GM18511 (cell line): ENCODE results near the gene IRF6.
A peak's percentile ranks its signal among the peaks of the same experiment; 100 is the strongest.

ENCODE experiments used
- ATAC-seq: cut with Tn5 transposase; IDR thresholded peaks from one replicate; pipeline ENCODE4 v1.9.1; 2021; ENCODE audit warnings: mild to moderate bottlenecking, moderate library complexity; ENCODE audit not compliant: unreplicated experiment

Gene IRF6

DNA sequence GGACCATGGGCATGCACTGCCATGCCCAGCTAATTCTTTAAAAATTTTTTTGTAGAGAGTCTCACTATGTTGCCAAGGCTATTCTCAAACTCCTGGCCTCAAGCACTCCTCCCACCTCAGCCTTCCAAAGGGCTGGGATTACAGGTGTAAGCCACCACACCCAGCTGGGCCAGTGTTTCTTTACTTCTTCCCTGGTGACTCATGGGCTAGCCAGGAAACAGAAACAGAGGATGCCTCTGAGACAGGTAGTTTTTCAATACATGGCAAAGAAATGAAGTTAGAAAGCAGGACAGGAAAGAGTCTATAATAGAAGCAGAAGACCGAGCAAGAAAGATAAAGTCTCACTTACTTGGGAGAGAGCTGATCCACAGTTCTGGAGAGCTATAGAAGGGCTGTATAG, 14.0 kb downstream of the IRF6 start:
- ATAC-seq = no peak

- no peak for ATAC-seq
These were observed 15.4 kb downstream of the IRF6 start for GRCh38 chr1:209790286-209791193.

- no peak for ATAC-seq
These were observed 16.7 kb downstream of the IRF6 start for GRCh38 chr1:209789245-209789644.

- ATAC-seq = no peak
These were observed 18.4 kb downstream of the IRF6 start for GRCh38 chr1:209787551-209787950.

- no peak for ATAC-seq
These were observed 19.8 kb downstream of the IRF6 start for GRCh38 chr1:209786146-209786545.

DNA sequence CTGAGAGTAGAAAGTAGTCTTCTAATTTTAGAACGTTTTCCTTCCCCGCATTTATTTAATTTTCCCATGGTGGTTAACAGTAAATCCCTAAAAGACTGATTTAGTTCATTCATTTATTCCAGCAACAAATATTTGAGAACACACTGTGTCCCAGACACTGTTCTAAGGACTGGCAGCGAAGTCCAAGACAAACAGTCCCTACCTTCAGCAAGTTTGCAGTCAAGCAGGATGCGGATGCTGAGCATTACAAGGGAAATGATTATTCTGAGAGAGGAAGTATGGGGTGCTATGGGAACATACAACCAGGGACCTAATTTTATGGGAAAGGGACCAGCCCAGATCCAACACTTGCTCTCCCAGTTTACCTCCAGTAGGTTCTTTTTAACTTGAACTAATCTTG, 20.4 kb downstream of the IRF6 start:
- ATAC-seq = no peak

DNA sequence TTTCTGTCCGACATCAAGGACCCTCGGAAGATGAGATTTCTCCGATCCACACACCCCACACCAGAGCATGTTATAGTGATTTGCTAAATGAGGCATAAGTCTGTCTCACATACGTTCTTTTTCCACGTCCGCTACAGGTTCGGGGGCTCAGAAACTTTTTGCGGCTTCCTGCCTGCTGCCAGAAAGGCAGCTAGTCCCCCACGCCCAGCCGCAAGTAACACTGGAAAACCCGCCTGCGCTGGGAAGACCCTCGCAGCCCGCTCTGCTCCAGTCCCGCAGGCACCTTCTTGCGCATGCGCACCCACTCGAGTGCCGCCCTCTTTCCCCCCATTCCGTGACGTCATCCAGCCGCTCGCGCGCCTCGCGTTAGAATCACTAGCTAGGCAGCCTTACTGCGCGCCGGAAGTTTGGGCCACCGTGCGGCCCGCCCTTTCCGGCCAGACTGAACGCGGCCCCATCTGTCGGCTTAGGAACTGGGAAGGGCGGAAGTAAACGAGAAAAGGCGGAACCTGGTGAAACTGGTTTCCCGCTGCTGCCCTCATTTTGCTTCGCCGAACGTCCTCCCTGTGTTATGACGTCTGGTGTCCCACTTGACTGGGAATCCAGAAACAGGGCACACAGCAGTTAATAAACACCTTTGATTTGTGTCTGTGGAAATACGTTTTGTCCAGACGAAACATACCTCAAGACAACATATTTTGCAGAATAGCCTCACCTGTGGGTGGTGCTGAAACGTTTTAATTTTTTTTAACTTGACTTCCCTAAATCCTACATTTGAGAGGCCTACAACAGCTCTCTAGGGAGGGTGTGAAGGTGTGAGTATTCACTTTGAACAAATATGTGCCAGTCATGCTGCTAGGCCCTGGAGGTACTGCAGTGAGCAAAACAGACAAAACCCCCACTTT, 21.4 kb downstream of the IRF6 start, which contains the start of gene C1orf74:
C1orf74 (minus strand) TSS at position 295 of the 905 bp plus-strand sequence. CDS start 925 bp downstream, outside the sequence.
- peak; percentile 99 for ATAC-seq

- ATAC-seq = no peak
These were observed 22.6 kb downstream of the IRF6 start for GRCh38 chr1:209783386-209783785.

- ATAC-seq = no peak
These were observed 25.7 kb downstream of the IRF6 start for GRCh38 chr1:209780268-209780667.

DNA sequence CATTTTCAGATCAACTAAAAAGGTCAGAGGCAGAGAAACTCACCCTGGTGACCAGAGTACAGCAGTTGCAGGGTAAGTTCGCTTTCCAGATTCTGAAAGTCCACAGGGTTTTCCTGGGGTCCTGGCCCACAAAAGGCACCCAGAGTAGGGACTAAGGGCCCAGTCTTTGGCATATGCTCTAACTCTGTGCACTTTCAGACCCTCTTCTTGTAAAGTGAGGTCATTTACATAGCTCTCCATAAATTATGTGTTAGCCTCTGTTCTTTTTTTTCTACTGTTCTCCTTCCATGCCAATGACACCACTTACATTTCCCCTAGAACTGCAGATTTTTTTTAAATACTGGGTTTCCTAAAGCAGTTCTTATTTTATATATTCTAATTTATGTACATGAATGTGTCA, 27.8 kb downstream of the IRF6 start:
- ATAC-seq = no peak

DNA sequence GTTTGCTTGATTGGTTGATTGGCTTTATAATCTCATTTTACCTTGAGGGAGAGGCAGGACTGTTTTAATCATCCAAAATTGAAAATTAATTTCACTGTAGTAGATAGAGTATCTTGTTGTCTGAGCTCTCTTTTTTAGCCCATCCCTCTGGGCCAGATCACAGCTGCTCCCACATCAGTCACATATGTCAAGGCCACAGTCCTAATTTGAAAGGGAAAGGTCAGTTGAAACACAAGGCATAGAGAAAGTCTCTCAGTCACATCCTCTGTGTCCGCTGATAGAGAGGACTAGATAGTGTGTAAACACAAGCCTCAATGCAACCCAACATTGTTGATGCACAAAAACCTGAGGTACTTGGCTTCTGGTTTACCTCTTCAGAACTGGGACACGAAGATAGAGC, 28.4 kb downstream of the IRF6 start:
- no peak for ATAC-seq

- ATAC-seq = no peak
These were observed 30.3 kb downstream of the IRF6 start for GRCh38 chr1:209775678-209776077.

DNA sequence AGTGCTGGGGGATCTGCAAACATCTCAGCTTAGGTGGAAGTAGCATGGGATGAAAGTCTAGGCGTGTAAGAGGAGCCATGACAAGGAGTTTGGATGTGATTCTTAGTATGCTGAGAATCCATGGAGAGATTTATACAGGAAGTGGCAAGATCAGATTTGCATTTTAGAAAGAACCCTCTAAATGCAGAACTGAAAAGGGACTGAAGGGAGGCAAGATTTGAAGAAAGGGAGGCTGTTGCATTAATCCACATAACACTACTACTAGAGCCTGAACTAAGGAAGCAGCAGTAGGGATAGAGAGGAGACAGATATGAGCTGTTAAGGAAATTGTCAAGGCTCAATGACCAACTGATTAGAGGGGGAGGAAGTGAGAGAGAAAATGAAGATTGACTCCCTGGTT, 31.4 kb downstream of the IRF6 start:
- peak; percentile 68 for ATAC-seq

DNA sequence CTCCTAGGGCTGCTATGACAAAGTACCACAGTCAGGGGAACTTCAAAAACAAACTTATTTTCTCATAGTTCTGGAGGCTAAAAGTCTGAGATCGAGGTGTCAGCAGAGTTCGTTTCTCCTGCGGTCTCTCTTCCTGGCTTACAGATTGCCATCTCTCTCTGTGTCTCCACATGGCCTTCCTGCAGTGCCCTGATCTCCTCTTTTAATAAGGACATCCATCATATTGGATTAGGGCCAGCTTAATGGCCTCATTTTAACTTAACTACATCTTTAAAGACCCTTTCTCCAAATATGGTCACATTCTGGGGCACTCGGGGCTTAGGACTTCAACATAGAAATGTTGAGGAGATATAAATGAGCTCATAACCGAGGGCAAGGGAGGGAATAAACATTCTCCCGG, 33.8 kb downstream of the IRF6 start:
- ATAC-seq = no peak

DNA sequence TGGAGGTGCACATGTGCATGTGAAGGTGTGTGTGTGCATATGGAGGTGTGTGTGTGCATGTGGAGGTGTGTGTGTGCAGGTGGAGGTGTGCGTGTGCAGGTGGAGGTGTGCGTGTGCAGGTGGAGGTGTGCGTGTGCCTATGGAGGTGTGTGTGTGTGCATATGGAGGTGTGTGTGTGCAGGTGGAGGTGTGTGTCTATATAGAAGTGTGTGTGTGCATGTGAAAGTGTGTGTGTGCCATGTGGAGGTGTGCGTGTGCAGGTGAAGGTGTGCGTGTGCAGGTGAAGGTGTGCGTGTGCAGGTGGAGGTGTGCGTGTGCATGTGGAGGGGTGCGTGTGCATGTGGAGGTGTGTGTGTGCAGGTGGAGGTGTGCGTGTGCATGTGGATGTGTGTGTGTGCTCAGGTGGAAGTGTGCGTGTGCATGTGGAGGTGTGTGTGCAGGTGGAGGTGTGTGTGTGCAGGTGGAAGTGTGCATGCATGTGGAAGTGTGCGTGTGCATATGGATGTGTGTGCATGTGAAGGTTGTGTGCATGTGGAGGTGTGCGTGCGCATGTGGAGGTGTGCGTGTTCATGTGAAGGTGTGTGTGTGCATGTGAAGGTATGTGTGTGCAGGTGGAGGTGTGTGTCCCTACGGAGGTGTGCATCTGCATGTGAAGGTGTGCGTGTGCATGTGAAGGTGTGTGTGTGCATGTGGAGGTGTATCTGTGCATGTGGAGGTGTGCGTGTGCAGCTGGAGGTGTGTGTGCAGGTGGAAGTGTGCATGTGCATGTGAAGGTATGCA, 35.1 kb downstream of the IRF6 start:
- no peak for ATAC-seq

DNA sequence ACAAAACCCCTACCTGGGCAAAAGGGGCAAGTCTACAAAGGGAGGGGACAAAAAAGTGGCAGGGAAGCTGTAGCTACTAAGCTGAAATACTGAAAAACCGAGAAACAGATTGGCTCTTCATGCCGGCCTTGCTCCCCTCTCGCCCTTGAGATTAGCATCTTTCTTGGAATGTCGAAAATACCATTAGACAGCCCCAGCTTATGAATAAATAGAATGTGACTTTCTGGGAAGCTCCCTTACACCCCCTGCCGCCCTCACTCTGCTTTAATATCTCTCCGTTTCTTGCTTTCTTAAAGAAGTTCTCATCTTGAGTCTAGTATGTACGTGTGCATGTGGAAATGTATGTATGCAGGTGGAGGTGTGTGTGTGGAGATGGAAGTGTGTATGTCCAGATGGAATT, 36.0 kb downstream of the IRF6 start:
- no peak for ATAC-seq

DNA sequence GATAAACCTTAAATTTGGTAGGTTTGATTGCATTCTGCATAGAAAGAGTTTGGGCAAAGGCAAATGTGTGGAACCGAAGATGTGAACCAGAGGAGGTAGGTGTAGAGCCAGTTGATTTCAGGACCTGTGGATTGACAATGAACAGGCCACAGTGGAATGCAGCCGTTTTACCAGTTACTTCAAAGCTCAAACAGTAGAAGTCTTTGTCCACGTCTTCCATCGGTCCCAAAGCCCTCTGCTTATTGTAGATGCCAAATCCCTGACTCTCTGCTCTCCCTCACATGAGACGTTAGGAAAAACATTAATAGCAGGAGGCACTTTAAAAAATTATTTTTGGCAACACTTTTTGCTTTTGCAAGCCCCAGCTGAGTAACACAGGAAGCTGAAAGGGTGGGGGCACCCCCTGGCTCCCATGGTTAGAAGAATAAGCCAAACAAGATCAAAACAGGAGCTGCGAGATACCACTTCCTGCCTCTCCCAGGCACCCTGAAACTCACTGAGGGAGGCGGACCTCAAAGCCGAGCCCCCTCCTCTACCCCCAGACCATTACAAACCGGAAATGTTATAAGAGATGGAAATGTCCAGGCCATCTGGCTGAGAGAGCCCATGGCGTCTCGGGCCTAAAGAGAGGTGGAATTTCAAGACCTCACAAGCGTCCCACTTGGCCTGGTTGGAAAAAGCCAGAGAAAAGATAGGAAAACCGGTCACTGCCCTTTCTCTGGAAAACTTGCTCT, 36.6 kb downstream of the IRF6 start:
- ATAC-seq = peak; percentile 82

DNA sequence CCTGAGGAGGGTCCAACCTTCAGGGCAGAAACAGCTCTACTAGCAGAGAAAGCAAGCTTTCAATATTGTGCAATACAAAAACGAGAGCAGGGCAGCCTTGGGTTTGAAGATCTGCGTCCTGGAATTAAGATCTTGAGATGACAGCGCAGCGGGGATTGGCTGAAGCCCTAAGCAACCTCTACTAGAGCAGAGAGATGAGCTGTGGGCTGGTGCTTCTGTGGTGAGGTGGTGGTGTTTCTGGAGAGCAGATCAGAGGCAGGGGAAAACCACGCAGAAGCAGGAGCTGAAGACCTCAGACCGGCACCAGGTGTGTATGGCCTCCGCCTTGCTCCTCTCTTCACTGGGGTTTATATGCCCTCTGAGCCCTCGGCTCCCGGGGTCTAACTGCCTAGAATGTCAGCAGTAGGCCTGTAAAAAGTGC, 37.6 kb downstream of the IRF6 start:
- ATAC-seq = peak; percentile 82

DNA sequence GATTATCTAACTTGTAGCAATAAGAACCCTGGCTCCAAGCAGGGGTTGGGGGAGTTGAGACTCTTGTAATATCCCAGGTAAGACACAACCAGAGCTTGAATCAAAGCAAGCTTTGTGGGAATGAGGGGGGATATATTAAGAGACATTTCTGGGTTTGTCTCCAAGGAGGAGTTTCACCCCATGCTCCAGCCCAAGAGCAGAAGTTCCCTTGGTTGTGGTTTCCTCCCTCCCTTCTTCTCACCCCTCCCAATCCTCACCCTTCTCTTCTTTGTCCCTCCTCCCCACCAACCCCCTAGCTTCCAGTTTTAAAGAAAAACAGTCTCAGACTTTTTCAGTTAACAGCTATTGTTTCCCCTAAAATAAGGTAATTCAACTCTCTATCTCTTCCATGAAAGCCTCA, 38.2 kb downstream of the IRF6 start:
- ATAC-seq = no peak

DNA sequence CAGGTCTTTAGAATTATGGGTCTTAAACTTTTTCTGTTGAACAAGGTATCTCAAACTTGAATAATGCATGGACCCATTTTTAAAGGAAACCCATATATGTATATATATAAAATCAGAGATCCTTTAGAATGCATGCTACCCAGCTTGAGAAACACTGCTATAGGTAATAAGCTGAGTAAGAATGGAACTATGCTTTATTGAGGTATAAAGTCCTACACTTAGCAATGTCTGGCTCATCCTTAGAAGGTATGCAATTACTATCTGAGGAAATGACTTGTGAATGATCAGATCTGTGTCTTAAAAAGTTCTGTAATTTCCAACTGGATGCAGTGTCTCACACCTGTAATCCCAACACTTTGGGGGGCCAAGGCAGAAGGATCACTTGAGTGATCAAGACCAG, 38.8 kb downstream of the IRF6 start:
- ATAC-seq = no peak
